Measurements from ENCODE around the gene CNTN4.
A peak's percentile ranks its signal among the peaks of the same experiment; 100 is the strongest.

Gene CNTN4

DNA sequence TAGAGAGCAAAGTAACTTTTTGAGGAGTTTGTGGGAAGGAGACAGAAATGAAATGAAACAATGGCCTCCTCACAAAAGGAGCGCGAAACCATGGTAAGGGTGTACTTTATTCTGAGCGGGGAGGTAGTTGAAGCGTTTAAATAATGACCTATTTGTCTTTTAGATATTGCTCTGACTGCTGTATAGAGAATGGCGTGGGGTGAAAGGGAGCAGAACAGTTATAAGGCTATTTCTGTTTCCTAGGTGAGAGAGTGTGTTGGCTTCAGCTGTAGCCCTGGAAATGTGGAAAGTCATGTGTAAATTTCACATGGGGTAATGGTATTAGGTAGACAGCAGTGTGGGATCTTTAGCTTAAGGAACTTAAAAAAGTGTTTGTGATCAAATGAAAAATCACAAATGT, 54.9 kb downstream of the CNTN4 start:
- no peak for DNase-seq

- DNase-seq = no peak
These were observed 56.0 kb downstream of the CNTN4 start for GRCh38 chr3:2154621-2155020.

DNA sequence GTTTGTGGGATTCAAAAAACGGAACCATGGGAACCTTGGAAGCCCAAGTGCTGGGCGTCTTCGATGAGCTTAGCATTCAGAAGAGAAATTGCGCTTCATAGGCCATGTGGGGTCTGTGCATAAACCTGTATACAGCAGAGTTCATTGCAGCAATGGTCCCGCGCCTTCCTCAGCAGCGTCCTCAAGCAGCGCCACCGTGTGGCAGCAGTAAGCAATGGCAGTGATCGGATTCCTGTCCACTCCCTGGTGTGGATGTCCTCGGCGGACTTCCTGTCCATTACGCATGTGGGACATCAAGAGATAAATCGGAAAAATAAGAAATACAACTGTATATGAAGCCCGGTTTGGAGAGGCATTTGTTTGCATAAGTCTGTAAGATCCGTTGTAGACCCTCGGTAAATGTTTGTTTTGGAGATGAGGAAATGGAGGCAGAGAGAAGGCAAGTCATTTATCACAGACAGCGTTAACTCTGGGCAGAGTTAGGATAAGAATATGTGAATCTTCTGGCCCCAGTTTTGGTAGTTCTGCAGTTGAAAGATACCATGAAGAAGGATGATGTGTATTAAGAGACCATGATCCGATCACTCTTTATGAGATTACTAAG, 57.7 kb downstream of the CNTN4 start:
- no peak for DNase-seq

- no peak for DNase-seq
These were observed 60.2 kb downstream of the CNTN4 start for GRCh38 chr3:2158828-2159227.

GRCh38 chr3:2166552-2166951, 67.9 kb downstream of the CNTN4 start:
- no peak for DNase-seq

DNA sequence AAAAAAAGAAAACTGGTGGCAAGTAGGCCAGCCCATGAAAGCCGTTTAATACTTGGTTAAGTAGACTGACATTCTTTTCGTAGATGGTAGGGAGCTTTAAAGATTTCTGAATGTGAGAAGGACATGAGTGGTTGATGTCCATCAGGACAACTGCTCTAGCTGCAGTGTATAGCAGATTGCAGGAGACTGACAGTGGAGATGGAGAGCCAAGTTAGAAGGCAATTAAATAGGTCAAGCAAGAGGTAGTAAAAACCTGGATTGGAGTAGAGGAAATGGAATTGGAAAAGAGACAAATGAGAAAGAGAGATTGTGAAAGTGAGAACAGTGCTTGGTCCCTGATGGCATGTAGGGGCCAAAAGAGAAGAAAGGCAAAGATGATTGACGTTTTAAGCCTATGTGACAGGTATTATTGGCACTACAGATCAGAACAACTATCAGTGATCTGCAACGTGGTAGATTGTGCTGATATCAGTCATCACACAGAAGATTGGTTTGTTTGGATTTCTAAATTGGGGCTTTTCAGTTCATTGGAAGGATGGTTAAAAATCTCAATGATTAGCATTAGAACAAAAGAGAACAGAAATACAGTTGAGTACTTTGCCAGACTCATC, 74.0 kb downstream of the CNTN4 start:
- DNase-seq = no peak

- no peak for DNase-seq
These were observed 82.0 kb downstream of the CNTN4 start for GRCh38 chr3:2180634-2181033.

- no peak for DNase-seq
These were observed 100.2 kb downstream of the CNTN4 start for GRCh38 chr3:2198776-2199279.

DNA sequence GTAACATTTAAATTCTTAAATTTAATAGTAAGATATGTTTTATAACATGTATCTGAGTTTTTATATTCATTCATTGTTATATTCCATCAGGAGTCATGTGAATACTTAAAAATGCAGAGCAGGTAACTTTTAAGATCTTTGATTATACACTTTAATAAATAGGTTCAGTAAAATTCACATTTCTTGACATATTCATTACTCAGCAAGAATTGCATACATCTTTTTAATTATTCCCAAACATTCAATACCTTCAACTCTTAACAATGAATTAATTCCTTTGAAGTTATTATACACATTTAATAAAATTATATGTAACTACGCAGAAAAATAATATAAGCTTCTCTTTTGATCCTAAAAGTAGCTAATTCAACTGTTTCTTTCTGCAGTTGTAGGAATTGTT, 105.4 kb downstream of the CNTN4 start:
- no peak for DNase-seq

- no peak for DNase-seq
These were observed 107.0 kb downstream of the CNTN4 start for GRCh38 chr3:2205692-2206091.

- DNase-seq = no peak
These were observed 107.9 kb downstream of the CNTN4 start for GRCh38 chr3:2206536-2206935.

DNA sequence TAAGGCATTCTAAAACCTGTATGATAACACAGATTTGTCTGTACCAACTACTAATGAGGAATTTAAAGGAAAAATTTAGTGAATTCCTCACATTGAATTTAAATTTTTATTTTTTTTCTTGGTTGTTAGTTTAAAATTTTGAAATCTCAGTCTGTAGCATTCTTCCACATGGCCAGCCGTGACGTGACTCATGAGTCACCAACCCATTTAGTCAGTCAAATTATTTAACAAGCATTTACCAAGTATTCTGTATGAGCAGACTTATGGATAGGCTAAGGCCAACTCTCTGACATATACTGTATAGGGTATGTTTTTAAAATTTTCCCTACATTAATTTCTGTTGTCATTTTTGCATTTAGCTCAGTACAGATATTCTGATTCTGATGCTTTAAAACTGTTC, 112.9 kb downstream of the CNTN4 start:
- DNase-seq = no peak

GRCh38 chr3:2212206-2212605, 113.5 kb downstream of the CNTN4 start:
- no peak for DNase-seq

DNA sequence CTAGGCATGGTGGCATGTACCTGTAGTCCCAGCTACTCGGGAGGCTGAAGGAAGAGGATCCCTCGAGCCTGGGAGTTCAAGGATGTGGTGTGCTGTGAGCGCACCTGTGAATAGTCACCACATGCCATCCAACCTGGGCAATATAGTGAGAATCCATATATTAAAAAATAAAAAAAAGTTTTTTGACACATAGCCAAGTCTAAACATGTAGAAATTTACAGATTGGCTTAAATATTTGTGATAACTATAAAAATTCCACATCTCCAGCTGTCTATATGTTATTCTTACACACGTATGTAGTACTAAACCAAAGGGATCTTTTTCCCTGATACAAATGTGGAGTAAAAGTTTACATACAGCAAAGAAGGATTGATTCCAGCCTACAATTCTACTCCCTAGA, 119.7 kb downstream of the CNTN4 start:
- DNase-seq = no peak

- DNase-seq = no peak
These were observed 120.2 kb downstream of the CNTN4 start for GRCh38 chr3:2218816-2219215.

- no peak for DNase-seq
These were observed 137.5 kb downstream of the CNTN4 start for GRCh38 chr3:2236203-2236602.

- no peak for DNase-seq
These were observed 145.5 kb downstream of the CNTN4 start for GRCh38 chr3:2244137-2244536.

DNA sequence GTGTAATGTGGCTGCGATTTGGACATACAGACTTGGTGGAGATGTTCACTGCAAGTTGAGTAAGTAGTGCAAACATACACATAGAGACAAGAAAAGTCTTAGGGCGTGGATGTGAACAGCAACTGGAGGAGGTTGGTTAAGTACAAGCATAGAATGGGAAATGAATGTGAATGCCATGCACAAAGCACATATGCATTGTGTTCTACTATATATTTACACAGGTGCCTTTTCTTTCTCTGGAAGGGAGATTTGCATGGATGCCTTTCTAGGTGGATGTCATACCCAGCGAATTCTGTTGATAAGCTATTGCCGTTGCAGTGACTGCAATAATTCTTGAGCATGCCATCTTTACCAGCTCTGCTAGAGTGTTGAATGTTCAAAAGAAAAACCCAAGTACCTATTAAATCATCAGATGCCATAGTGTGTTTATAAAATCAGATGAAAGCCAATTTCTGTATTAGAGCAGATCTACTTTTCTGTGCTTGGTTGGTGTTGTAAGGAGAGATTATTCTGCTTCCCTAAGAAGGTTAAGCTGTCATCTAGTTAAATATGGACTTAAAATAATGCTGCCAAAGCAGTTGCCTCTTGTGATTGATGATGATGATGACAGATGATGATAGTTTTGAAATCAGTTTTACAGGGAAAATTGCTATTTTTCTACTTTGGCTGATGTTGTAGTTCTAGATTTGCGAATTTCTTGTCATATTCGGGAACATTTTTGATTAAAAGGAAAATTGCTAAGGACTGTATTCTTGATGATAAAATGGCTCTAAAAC, 148.4 kb downstream of the CNTN4 start:
- DNase-seq = peak; percentile 70

DNA sequence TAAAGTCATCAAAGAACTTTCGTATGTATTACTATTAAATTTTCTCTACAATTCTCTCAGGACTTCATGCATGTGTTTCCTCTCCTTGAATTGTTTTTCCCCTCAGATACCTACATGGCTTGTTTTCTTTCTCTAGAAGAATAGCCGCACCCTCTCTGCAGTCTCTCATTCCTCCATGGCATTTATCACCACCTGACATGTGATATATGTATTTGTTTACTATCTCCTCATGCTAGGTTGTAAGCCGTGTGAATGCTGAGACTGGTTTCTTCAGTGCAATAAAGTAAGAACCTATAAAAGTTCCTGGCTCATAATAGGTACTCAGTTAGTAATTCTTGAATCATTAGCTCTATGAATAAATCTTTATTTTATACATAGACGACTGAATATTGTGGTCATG, 149.2 kb downstream of the CNTN4 start:
- no peak for DNase-seq

DNA sequence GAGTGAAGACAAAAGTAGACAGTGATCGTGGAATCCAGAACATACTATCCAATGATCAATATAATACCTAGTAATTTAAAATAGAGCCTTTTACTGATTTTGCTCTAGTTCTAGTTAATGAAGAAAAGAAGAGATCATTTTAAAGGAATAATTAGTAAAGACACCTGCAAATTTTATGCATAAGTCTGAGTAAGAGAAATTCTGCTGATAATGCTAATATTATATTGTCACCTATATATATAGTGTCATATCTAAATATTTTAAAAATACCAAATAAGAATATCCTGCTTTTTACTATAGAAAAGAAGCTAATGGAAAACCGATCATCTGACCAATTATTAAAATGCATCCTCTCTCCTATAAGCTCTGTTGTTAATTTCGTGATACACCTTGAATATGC, 152.1 kb downstream of the CNTN4 start:
- no peak for DNase-seq

GRCh38 chr3:2261747-2262146, 163.1 kb downstream of the CNTN4 start:
- DNase-seq = no peak

GRCh38 chr3:2262204-2262603, 163.5 kb downstream of the CNTN4 start:
- DNase-seq = no peak

- no peak for DNase-seq
These were observed 167.9 kb downstream of the CNTN4 start for GRCh38 chr3:2266606-2267005.

DNA sequence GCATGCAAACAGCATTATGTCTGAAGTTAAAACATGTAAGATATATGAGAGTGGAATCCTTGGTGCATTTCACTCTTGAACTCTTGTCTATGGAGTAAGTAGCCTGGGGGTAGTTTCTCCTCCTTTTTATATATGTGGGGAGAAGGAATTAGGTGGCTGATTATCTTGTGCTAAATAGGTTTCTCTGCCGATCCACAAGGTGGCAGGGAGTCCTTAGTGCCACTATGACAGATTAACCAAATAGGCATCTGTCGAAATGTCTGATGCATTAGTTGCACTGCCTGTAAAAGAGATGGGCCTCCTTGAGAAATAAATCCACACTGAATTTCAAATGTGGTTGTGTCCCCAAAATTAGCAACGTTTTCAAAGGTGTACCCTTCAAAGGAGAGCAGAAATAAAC, 170.1 kb downstream of the CNTN4 start:
- DNase-seq = no peak
